PC-9 (cell line): Measurements from ENCODE around the gene PSMG2. TPM values are rescaled to one million over a fixed set of nuclear protein-coding genes. Genes with fewer than 3 reads are reported as not detected.
A peak's percentile ranks its signal among the peaks of the same experiment; 100 is the strongest.

Experiments
- Bru-seq: library from RNA; stranded (reverse); fragments of 400-500 nt; gene quantifications from one replicate; lab custom pipeline; 2021; lab: Mats Ljungman, UMichigan
- BruChase-seq, 2 experiments: library from RNA; stranded (reverse); fragments of 400-500 nt; gene quantifications; one replicate each; lab custom pipeline; 2021; lab: Mats Ljungman, UMichigan
- BruUV-seq: library from RNA; stranded (reverse); fragments of 400-500 nt; replicated peaks from 2 replicates; lab custom pipeline; 2021; lab: Mats Ljungman, UMichigan
- CTCF ChIA-PET: fragments of 300-600 bp; sonication (Branson Sonifier 250); formaldehyde crosslinking; loops from one replicate; lab custom pipeline; 2022; ENCODE audit warnings: antibody characterized with exemption; lab: Charles Lee
- POLR2A ChIA-PET: fragments of 300-600 bp; sonication (Branson Sonifier 250); formaldehyde crosslinking; loops from one replicate; lab custom pipeline; 2022; ENCODE audit warnings: antibody characterized with exemption; ENCODE audit not compliant: unreplicated experiment; lab: Charles Lee
- DNase-seq, 2 experiments: peaks; one replicate each; pipeline versions ENCODE4 v3.0.0 to v3.0.0-alpha.2; 2015 to 2022; ENCODE audit warnings: mixed read lengths in 1 of 2
- H2AFZ ChIP-seq: fragments of 200-600 bp; sonication (generic); 2 replicates; pipeline ENCODE4 v1.8.1; 2017; ENCODE audit warnings: antibody characterized with exemption
- H3F3A ChIP-seq: fragments of 200-600 bp; sonication (generic); 2 replicates; pipeline ENCODE4 v1.8.1; 2017; ENCODE audit warnings: antibody characterized with exemption, mild to moderate bottlenecking, low read depth; ENCODE audit not compliant: insufficient read depth
- H3K27ac ChIP-seq: fragments of 200-600 bp; sonication (generic); 2 replicates; pipeline ENCODE4 v1.6.1; 2016; ENCODE audit warnings: mixed run types
- H3K27me3 ChIP-seq: fragments of 200-600 bp; sonication (generic); 2 replicates; pipeline ENCODE4 v1.6.1; 2016; ENCODE audit warnings: low read depth, mixed run types; ENCODE audit not compliant: insufficient read depth
- H3K36me3 ChIP-seq: fragments of 200-600 bp; sonication (generic); 2 replicates; pipeline ENCODE4 v1.6.1; 2016; ENCODE audit warnings: low read depth, mixed run types
- H3K4me1 ChIP-seq: fragments of 200-600 bp; sonication (generic); replicated peaks from 2 replicates; pipeline ENCODE4 v1.6.1; 2016; ENCODE audit warnings: mixed run types; ENCODE audit not compliant: insufficient read depth
- H3K4me2 ChIP-seq: fragments of 200-600 bp; sonication (generic); 2 replicates; pipeline ENCODE4 v1.6.1; 2017; ENCODE audit warnings: mixed run types
- H3K4me3 ChIP-seq: fragments of 200-600 bp; sonication (generic); 2 replicates; pipeline ENCODE4 v1.6.1; 2016; ENCODE audit warnings: mixed run types
- H3K79me2 ChIP-seq: fragments of 200-600 bp; sonication (generic); 2 replicates; pipeline ENCODE4 v1.6.1; 2017; ENCODE audit warnings: low read depth, mixed run types
- H3K9me2 ChIP-seq: fragments of 200-600 bp; sonication (generic); 2 replicates; pipeline ENCODE4 v1.8.1; 2017; ENCODE audit warnings: mild to moderate bottlenecking; ENCODE audit not compliant: insufficient read depth
- H3K9me3 ChIP-seq: fragments of 200-600 bp; sonication (generic); 2 replicates; pipeline ENCODE4 v1.8.1; 2016; ENCODE audit warnings: low read depth; ENCODE audit not compliant: insufficient read depth
- H4K20me1 ChIP-seq: fragments of 200-600 bp; sonication (generic); 2 replicates; pipeline ENCODE4 v1.8.1; 2017; ENCODE audit not compliant: insufficient read depth
- CTCF ChIP-seq: fragments of 200-600 bp; sonication (generic); conservative IDR thresholded peaks from 2 replicates; pipeline ENCODE4 v1.6.1; 2017; ENCODE audit warnings: mixed run types, antibody characterized with exemption, mild to moderate bottlenecking, moderate library complexity
- EZH2 ChIP-seq: fragments of 200-600 bp; sonication (generic); IDR thresholded peaks from 2 replicates; pipeline ENCODE4 v1.8.0; 2017; ENCODE audit warnings: antibody characterized with exemption, low read depth
- intact Hi-C: fragments of 100-400 bp; cut with micrococcal nuclease; formaldehyde crosslinking; loops from one replicate; pipeline ENCODE4 v1.10.0; 2022; ENCODE audit not compliant: unreplicated experiment
- long read RNA-seq: library from polyadenylated mRNA; stranded (forward); transcript quantifications from one replicate; pipeline ENCODE4 v2.0.0, GENCODE V29; 2022
- total RNA-seq: library from RNA; stranded (reverse); gene quantifications from 2 replicates; pipeline ENCODE4 v1.2.3, GENCODE V29; 2021

The PSMG2 gene
- 107 and 123 TPM in 2 replicates for total RNA-seq
- percentile 73 among the genes with signal in this experiment for Bru-seq, nascent RNA
- percentile 75 among the genes with signal in this experiment for BruChase-seq, experiment 1, labeled RNA remaining after a 2-hour chase
- BruChase-seq, experiment 2, labeled RNA remaining after a 6-hour chase: percentile 79 among the genes with signal in this experiment
- long read RNA-seq, transcript PSMG2-201 (7 exons, 1,686 nt): major isoform, 114 of 128 reads
- long read RNA-seq, partial matches to known transcripts: 0 of 128 reads
- long read RNA-seq, other reads (novel, unspliced or antisense): 8 of 128 reads

DNA sequence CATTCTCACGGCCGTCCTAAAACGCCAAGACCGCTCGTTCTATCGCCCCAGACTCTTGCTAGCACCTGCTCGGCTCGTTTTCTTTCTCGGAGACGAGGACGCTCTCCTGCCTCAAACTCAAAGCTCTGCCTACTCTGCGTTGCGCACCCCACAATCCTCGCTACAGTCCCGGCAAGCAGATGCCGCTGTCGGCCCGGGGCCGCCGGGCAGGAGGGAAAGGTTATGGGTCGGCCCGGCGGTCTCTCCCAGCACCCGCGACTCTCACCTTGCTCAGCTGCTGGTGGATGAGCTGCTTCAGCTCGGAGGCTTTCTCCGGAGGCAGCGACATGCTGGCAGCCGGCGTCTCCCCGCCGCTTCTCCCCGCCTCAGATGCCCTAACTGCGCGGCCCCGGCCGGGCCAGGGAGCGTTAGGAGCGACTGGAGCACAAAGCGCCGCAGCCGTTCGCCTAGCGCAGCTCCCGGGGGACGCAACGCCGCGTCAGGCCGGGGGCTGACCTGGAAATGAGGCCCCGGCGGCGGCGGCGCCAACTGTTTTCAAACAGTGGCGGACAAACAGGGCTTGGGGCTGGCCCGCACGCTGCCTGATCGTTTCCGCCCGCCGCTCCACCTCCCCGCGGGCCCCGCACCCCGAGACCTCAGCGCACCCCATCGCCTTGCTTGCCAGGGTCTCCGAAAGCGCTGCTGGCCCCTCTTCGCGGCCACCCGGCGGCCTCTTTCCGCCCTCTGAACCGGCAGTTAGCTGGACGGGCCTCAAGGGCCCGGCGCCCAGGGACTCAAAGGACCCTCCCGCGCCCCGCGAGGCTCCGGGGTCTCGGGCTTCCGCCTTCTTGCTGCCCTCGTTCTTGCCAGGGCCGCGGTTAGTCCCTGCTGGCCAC lies at the start of gene PSMG2, which contains the start of gene CEP76:
TSS of gene PSMG2 (plus strand) at position 822 of the 875 bp plus-strand sequence. CDS start 66 bp downstream, outside the sequence.
TSS of gene CEP76 (minus strand) at position 503 of the 875 bp plus-strand sequence. CDS start at position 328, 175 bp downstream.
- Histone ChIP-seq H3K4me3 (peak within 1 kb of the TSS; percentile 81), H3K79me2 (peaks cover 77% of the 10 kb centered on the region), H3K4me1 (peaks cover 31% of the 10 kb centered on the region), H3K4me2 (peak within 1 kb of the TSS; percentile 84), H2AFZ (peak within 1 kb of the TSS; percentile 96), H3F3A (peaks cover 8% of the 10 kb centered on the region; the same call in 1 of the 2 replicates), H3K9me3 (no peaks in the 10 kb centered on the region), H3K27ac (peak within 1 kb of the TSS; percentile 92), H3K27me3 (no peaks in the 10 kb centered on the region), H4K20me1 (peaks cover 3% of the 10 kb centered on the region; the same call in 1 of the 2 replicates), H3K36me3 (peaks cover 17% of the 10 kb centered on the region), H3K9me2 (no peaks in the 10 kb centered on the region)
- CTCF ChIA-PET: no interaction called here
- peak; percentile 61 to 90 for DNase-seq
- POLR2A ChIA-PET: interaction anchor here (0.6 to 1.0 kb wide), 6 partner anchors 24 to 289 kb away, joined by 3 to 8 read pairs (median 4); partner anchors contain the start of genes CEP192 and PTPN2
- TSS peak; percentile 58 for BruUV-seq
- intact Hi-C loops: loop anchor here (1.0 to 2.0 kb wide), 2 partner anchors 306 to 312 kb away; no protein-coding TSS in a partner anchor
- no peak for TF ChIP-seq CTCF
- no peak for TF ChIP-seq EZH2

- Histone ChIP-seq H3K36me3 (no peaks in the 10 kb centered on the region), H3K9me2 (no peaks in the 10 kb centered on the region), H3K4me3 (no peak overlapping the region), H3K4me2 (peak overlapping the region; percentile 83; the same call in 1 of the 2 replicates), H3K27ac (no peak overlapping the region), H3K27me3 (no peaks in the 10 kb centered on the region), H2AFZ (no peak overlapping the region), H4K20me1 (0 out of 2 replicates have a peak, but pooled peaks cover 8% of the 10 kb centered on the region), H3F3A (peaks cover 16% of the 10 kb centered on the region; the same call in 1 of the 2 replicates), H3K4me1 (peaks cover 24% of the 10 kb centered on the region), H3K79me2 (peaks cover 42% of the 10 kb centered on the region), H3K9me3 (no peaks in the 10 kb centered on the region)
- no peak for DNase-seq
- intact Hi-C loops: loop anchor here (5.0 kb wide), 1 partner anchor 278 kb away; the partner anchor contains the start of gene AFG3L2
- POLR2A ChIA-PET: no interaction called here
- TF ChIP-seq EZH2 (no peak), CTCF (no peak)
- no TSS peak for BruUV-seq
- CTCF ChIA-PET: no interaction called here
Observed at GRCh38 chr18:12654971-12655370, 47.9 kb upstream of the PSMG2 start.

- TF ChIP-seq CTCF: no peak
- TF ChIP-seq EZH2: no peak
- peak overlapping the region; percentile 83 for H3K4me2 ChIP-seq
- no peaks in the 10 kb centered on the region for H3K9me2 ChIP-seq
- H3K4me1 ChIP-seq: peaks cover 29% of the 10 kb centered on the region
- H3K4me3 ChIP-seq: peak overlapping the region; percentile 86
- 0 out of 2 replicates have a peak, but pooled peaks cover 8% of the 10 kb centered on the region for H4K20me1 ChIP-seq
- H3K79me2 ChIP-seq: peaks cover 42% of the 10 kb centered on the region
- no peak overlapping the region for H3K27ac ChIP-seq
- H3K27me3 ChIP-seq: no peaks in the 10 kb centered on the region
- no peaks in the 10 kb centered on the region for H3K9me3 ChIP-seq
- ChIA-PET CTCF (no interaction called here), POLR2A (no interaction called here)
- DNase-seq: no peak
- intact Hi-C loops: loop anchor here (2.0 to 5.0 kb wide), 3 partner anchors 50 to 279 kb away; partner anchors contain the start of gene AFG3L2
- H3K36me3 ChIP-seq: no peaks in the 10 kb centered on the region
- no TSS peak for BruUV-seq
- peaks cover 22% of the 10 kb centered on the region; the same call in 1 of the 2 replicates for H3F3A ChIP-seq
- H2AFZ ChIP-seq: peak overlapping the region; percentile 82
Observed at GRCh38 chr18:12656605-12656937, 46.3 kb upstream of the PSMG2 start.
